COLO668 (cell line): ENCODE measurements around the gene CHD6.

Source experiments
- DNase-seq: peaks from one replicate; lab custom pipeline; 2025; ENCODE audit not compliant: unreplicated experiment; lab: John Stamatoyannopoulos, UW

The CHD6 gene

GRCh38 chr20:41587523-41587922, 30.7 kb downstream of the CHD6 start:
- DNase-seq = no peak

- no peak for DNase-seq
Measured at GRCh38 chr20:41586772-41587171, 31.4 kb downstream of the CHD6 start.

GRCh38 chr20:41580350-41580749, 37.8 kb downstream of the CHD6 start:
- no peak for DNase-seq

- no peak for DNase-seq
Measured at GRCh38 chr20:41577129-41578009, 40.8 kb downstream of the CHD6 start.

- no peak for DNase-seq
Measured at GRCh38 chr20:41575412-41575811, 42.8 kb downstream of the CHD6 start.

- DNase-seq = no peak
Measured at GRCh38 chr20:41574802-41575389, 43.3 kb downstream of the CHD6 start.

GRCh38 chr20:41573955-41574354, 44.2 kb downstream of the CHD6 start:
- no peak for DNase-seq

- no peak for DNase-seq
Measured at GRCh38 chr20:41572010-41572572, 46.1 kb downstream of the CHD6 start.

GRCh38 chr20:41571006-41571405, 47.2 kb downstream of the CHD6 start:
- no peak for DNase-seq

- no peak for DNase-seq
Measured at GRCh38 chr20:41570557-41570956, 47.6 kb downstream of the CHD6 start.

- DNase-seq = no peak
Measured at GRCh38 chr20:41567615-41568014, 50.6 kb downstream of the CHD6 start.

- DNase-seq = no peak
Measured at GRCh38 chr20:41566896-41567527, 51.2 kb downstream of the CHD6 start.

GRCh38 chr20:41563087-41563486, 55.1 kb downstream of the CHD6 start:
- DNase-seq = no peak

- DNase-seq = no peak
Measured at GRCh38 chr20:41560970-41561369, 57.2 kb downstream of the CHD6 start.

GRCh38 chr20:41559658-41560057, 58.5 kb downstream of the CHD6 start:
- no peak for DNase-seq

- DNase-seq = no peak
Measured at GRCh38 chr20:41553142-41553879, 64.9 kb downstream of the CHD6 start.

GRCh38 chr20:41552295-41553068, 65.7 kb downstream of the CHD6 start:
- no peak for DNase-seq

GRCh38 chr20:41551011-41551705, 67.0 kb downstream of the CHD6 start:
- no peak for DNase-seq

- DNase-seq = no peak
Measured at GRCh38 chr20:41547221-41547620, 71.0 kb downstream of the CHD6 start.

GRCh38 chr20:41546535-41546934, 71.6 kb downstream of the CHD6 start:
- DNase-seq = no peak
